SU-DHL-6 (cell line): ENCODE measurements around the gene EMP1.

Source experiments
- H2AFZ ChIP-seq: fragments of 200-600 bp; sonication (generic); 2 replicates; pipeline ENCODE4 v1.6.1; 2014; ENCODE audit warnings: low read depth, mild to moderate bottlenecking, moderate library complexity, mixed read lengths, antibody characterized with exemption, low read length; ENCODE audit not compliant: severe bottlenecking
- H3F3A ChIP-seq: fragments of 200-600 bp; shearing (Covaris generic); 2 replicates; pipeline ENCODE4 v1.6.0; 2016; ENCODE audit warnings: antibody characterized with exemption, mild to moderate bottlenecking; ENCODE audit not compliant: insufficient read depth
- H3K27ac ChIP-seq: fragments of 200-600 bp; sonication (generic); 2 replicates; pipeline ENCODE4 v1.5.1; 2016; ENCODE audit warnings: low read depth, mild to moderate bottlenecking, low read length, moderate library complexity, mixed read lengths
- H3K27me3 ChIP-seq: fragments of 200-600 bp; sonication (generic), shearing (Covaris generic); 2 replicates; pipeline ENCODE4 v1.6.0; 2014; ENCODE audit warnings: mild to moderate bottlenecking, low read length
- H3K36me3 ChIP-seq: fragments of 200-600 bp; sonication (generic); 2 replicates; pipeline ENCODE4 v1.6.1; 2014; ENCODE audit warnings: mild to moderate bottlenecking, low read length, mixed read lengths
- H3K4me2 ChIP-seq: fragments of 300-600, 200-600 bp; shearing (Covaris generic), sonication (generic); 2 replicates; pipeline ENCODE4 v1.6.0; 2014; ENCODE audit warnings: low read length, low read depth, mild to moderate bottlenecking; ENCODE audit not compliant: poor library complexity, severe bottlenecking
- H3K4me3 ChIP-seq: fragments of 200-600 bp; sonication (generic); 2 replicates; pipeline ENCODE4 v1.5.1; 2014; ENCODE audit warnings: antibody characterized with exemption, low read length, mild to moderate bottlenecking, mixed read lengths; ENCODE audit not compliant: insufficient read depth, poor library complexity, severe bottlenecking
- H3K79me2 ChIP-seq: fragments of 200-600 bp; sonication (generic); 2 replicates; pipeline ENCODE4 v1.6.1; 2014; ENCODE audit warnings: mild to moderate bottlenecking, low read length, moderate library complexity; ENCODE audit not compliant: insufficient read depth
- H3K9ac ChIP-seq: fragments of 200-600 bp; sonication (generic); 2 replicates; pipeline ENCODE4 v1.7.0; 2014; ENCODE audit warnings: mild to moderate bottlenecking, low read length
- H3K9me2 ChIP-seq: fragments of 200-600 bp; sonication (generic); replicated peaks from 2 replicates; pipeline ENCODE4 v1.6.1; 2014; ENCODE audit warnings: low read length; ENCODE audit not compliant: insufficient read depth
- H3K9me3 ChIP-seq: fragments of 200-600 bp; sonication (generic); 2 replicates; pipeline ENCODE4 v1.6.1; 2014; ENCODE audit warnings: low read length, mixed read lengths; ENCODE audit not compliant: insufficient read depth
- H4K20me1 ChIP-seq: fragments of 200-600 bp; sonication (generic); 2 replicates; pipeline ENCODE4 v1.6.1; 2014; ENCODE audit warnings: low read depth, mild to moderate bottlenecking, antibody characterized with exemption, low read length, moderate library complexity, mixed read lengths
- EZH2phosphoT487 ChIP-seq: fragments of 200-600 bp; sonication (generic), shearing (Covaris generic); conservative IDR thresholded peaks from 2 replicates; pipeline ENCODE4 v1.6.1; 2018; ENCODE audit warnings: mild to moderate bottlenecking, antibody characterized with exemption, low read length, moderate library complexity, mixed read lengths
- TF ChIP-seq, protein P1 (sequence below): fragments of 200-600 bp; sonication (generic); IDR thresholded peaks from one replicate; pipeline ENCODE4 v1.5.1; 2017; ENCODE audit warnings: antibody characterized with exemption, mild to moderate bottlenecking, low read length, moderate library complexity; ENCODE audit not compliant: insufficient read depth, poor library complexity, severe bottlenecking

Gene EMP1

DNA sequence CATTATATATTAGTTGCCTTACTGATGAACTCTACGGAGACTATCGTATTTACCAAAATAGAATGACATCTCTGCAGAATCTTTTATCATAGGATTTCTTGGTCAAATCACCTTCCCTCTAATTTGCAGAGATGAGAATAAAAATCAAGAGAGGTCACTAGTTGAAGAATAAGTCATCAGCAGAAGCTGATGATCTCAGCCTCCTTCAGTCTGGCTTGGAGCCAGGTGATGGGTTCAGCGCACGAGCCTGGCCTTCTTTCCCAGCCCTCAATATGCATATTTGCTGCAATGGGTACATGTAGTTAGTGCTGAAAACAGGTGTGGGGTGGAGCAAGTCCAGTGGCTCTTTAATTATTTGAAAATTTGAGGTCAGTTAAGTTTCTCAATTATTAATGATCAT lies 19.2 kb upstream of the EMP1 start:
- Histone ChIP-seq H3K79me2 (no peaks in the 10 kb centered on the region), H4K20me1 (no peaks in the 10 kb centered on the region), H3K27ac (no peak overlapping the region), H2AFZ (no peak overlapping the region), H3K27me3 (no peaks in the 10 kb centered on the region), H3K9ac (no peak overlapping the region), H3F3A (no peaks in the 10 kb centered on the region), H3K4me3 (no peak overlapping the region), H3K9me3 (no peaks in the 10 kb centered on the region), H3K9me2 (no peaks in the 10 kb centered on the region), H3K36me3 (no peaks in the 10 kb centered on the region), H3K4me2 (no peak overlapping the region)
- no peak for TF ChIP-seq EZH2phosphoT487
- TF ChIP-seq, protein P1, sequence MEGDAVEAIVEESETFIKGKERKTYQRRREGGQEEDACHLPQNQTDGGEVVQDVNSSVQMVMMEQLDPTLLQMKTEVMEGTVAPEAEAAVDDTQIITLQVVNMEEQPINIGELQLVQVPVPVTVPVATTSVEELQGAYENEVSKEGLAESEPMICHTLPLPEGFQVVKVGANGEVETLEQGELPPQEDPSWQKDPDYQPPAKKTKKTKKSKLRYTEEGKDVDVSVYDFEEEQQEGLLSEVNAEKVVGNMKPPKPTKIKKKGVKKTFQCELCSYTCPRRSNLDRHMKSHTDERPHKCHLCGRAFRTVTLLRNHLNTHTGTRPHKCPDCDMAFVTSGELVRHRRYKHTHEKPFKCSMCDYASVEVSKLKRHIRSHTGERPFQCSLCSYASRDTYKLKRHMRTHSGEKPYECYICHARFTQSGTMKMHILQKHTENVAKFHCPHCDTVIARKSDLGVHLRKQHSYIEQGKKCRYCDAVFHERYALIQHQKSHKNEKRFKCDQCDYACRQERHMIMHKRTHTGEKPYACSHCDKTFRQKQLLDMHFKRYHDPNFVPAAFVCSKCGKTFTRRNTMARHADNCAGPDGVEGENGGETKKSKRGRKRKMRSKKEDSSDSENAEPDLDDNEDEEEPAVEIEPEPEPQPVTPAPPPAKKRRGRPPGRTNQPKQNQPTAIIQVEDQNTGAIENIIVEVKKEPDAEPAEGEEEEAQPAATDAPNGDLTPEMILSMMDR, result no peak

DNA sequence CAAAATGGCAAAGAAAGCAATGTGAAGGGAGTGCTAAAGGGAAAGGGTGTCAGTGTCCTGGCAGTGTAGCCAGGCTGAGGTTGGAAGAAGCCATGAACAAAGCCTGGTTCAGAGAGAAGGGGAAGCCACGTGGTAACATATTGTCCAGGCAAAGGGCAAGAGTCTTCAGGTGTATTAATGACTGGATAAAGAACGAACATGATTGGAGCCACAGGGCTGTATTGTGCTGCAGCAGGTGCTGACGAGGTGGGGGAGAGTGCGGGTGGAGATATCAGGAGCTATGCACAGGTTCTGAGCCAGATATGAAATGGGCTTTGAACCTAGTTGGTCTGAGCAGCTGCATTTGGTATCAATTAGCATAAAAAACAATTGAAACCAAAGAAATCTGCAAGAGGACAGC lies 18.6 kb upstream of the EMP1 start:
- no peaks in the 10 kb centered on the region for H3F3A ChIP-seq

DNA sequence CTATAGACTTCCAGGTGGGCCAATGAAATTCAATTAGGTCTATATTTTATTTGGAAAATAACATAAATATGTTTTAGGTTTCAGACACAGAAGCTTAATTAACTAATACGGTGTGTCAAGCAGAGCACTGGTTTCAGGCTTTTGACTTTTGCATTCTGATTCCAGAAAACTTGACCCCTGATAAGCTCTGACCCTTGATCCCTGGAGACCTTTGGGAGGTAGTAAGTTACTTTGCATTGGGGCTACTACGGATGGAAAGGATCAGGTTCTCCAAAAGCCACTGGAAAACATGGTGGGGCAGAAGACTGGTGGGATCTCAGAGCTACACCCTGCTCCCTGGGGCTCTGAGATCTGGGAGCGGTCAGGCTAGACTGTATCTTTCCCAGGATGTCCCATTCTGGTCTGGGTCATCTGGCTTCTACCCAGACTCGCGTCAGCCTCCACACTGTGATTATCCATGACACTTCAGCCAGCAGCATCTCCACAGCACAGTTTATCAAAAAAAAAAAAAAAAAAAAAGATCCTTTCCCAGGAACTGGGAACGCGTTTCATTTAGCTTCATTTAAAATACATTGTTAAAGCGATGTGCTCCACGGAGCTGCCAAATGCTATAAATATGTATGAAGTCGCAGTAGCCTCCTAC lies 17.8 kb upstream of the EMP1 start:
- no peaks in the 10 kb centered on the region for H3F3A ChIP-seq
- no peak overlapping the region for H3K9ac ChIP-seq
- no peak overlapping the region for H2AFZ ChIP-seq
- no peaks in the 10 kb centered on the region for H3K79me2 ChIP-seq
- H3K4me3 ChIP-seq, result no peak overlapping the region
- TF ChIP-seq, protein P1, result no peak
- TF ChIP-seq EZH2phosphoT487, result no peak
- no peaks in the 10 kb centered on the region for H3K36me3 ChIP-seq
- H3K4me2 ChIP-seq, result no peak overlapping the region
- H3K27ac ChIP-seq, result no peak overlapping the region
- H3K9me2 ChIP-seq, result no peaks in the 10 kb centered on the region
- H4K20me1 ChIP-seq, result no peaks in the 10 kb centered on the region
- H3K9me3 ChIP-seq, result no peaks in the 10 kb centered on the region
- H3K27me3 ChIP-seq, result no peaks in the 10 kb centered on the region

More for the DNA sequence above, 18.6 kb upstream of the EMP1 start:
- Histone ChIP-seq H3K27me3 (no peaks in the 10 kb centered on the region), H2AFZ (no peak overlapping the region), H3K79me2 (no peaks in the 10 kb centered on the region), H3K9ac (no peak overlapping the region), H3K4me3 (no peak overlapping the region), H3K9me3 (no peaks in the 10 kb centered on the region), H3K27ac (no peak overlapping the region), H3K36me3 (no peaks in the 10 kb centered on the region), H4K20me1 (no peaks in the 10 kb centered on the region), H3K4me2 (no peak overlapping the region), H3K9me2 (no peaks in the 10 kb centered on the region)
- no peak for TF ChIP-seq EZH2phosphoT487
- TF ChIP-seq, protein P1, result no peak
